Activated CD4-positive, alpha-beta memory T cell treated with anti-CD3 and anti-CD28 coated beads, Interleukin-2, amount 10 ng/mL, durations not matched to agents 7 days and 5 days (primary cell): ENCODE data around the gene DDX39B. TPM values are rescaled to one million over a fixed set of nuclear protein-coding genes. Genes with fewer than 3 reads are reported as not detected.
"Not testable (repeated sequence)": the region's sequence is repeated elsewhere in the genome, so short reads cannot be mapped to it uniquely, and the experiment has no call there.

Experiments used
- CTCF ChIA-PET: fragments of 350-600 bp; sonication (Branson Sonifier 250); formaldehyde crosslinking; loops from one replicate; lab custom pipeline; 2021; ENCODE audit warnings: antibody characterized with exemption, inconsistent platforms; lab: Charles Lee
- POLR2A ChIA-PET: fragments of 350-600 bp; sonication (Branson Sonifier 250); formaldehyde crosslinking; loops from one replicate; lab custom pipeline; 2021; ENCODE audit warnings: antibody characterized with exemption; lab: Charles Lee
- DNase-seq: peaks from one replicate; pipeline ENCODE4 v3.0.0-alpha.2; 2020
- H3K27ac Mint-ChIP-seq: one replicate; pipeline ENCODE4 v1.8.0; 2021; ENCODE audit warnings: mild to moderate bottlenecking, mixed read lengths
- H3K27me3 Mint-ChIP-seq: one replicate; pipeline ENCODE4 v1.8.0; 2021; ENCODE audit warnings: mixed read lengths
- H3K36me3 Mint-ChIP-seq: one replicate; pipeline ENCODE4 v1.8.0; 2021; ENCODE audit warnings: low read depth, mixed read lengths
- H3K4me1 Mint-ChIP-seq: one replicate; pipeline ENCODE4 v1.8.0; 2021; ENCODE audit warnings: mixed read lengths
- H3K4me3 Mint-ChIP-seq: one replicate; pipeline ENCODE4 v1.8.0; 2021; ENCODE audit warnings: mild to moderate bottlenecking, mixed read lengths
- H3K9me3 Mint-ChIP-seq: one replicate; pipeline ENCODE4 v1.8.0; 2021; ENCODE audit warnings: mixed read lengths
- total RNA-seq, 2 experiments: library from RNA; stranded (reverse); gene quantifications; one replicate each; pipeline ENCODE4 v1.2.3, GENCODE V29; 2021

Gene DDX39B
- total RNA-seq, 2 experiments from 2014 or later = 427 to 434 TPM

DNA sequence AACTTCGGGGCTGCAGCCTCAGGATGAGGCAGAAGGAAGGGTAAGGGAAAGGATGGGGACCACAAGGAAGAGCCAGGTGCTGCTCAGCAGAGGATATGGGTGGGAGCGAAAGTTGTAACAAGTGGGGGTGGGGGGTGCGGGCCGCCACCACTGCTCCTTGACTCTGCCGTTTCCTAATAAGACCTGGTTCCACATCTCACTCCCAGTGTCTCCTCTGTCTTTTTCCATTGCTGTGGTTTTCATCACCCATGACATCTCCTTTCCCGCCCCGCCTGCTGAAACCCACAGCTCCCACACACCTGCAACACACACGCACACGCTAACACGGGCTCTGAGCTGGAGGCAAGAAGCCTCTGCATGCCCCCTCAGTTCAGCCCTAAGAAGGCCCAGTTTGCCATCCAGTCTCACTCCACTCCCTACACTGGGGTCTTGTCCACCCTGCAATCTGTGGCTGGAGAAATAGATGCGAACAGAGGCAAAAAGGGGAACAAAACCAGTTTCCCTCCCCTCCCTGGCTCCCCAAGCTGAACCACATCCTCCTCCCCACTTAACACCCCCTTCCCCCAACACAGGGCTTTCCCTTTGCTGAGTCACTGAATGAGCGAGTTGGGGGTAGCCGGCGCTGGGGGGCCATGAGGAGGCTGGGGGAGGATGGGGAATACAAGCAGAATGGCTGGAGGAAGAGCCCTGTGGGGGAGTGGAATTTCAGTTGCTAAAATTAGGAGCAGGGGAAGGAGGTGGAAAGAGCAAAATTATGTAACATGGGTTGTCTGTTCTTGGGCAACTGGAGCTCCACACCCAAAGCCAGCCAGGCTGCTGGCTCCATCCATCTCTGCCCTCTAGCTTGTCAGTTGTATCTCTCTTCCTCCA, 17.1 kb upstream of the DDX39B start:
- peaks cover 53% of the 10 kb centered on the region for H3K36me3 Mint-ChIP-seq
- H3K27ac Mint-ChIP-seq = peak overlapping the region; percentile 61
- ChIA-PET POLR2A (interaction anchor here (0.7 to 34.7 kb wide), 13 partner anchors 8 to 179 kb away, joined by 3 to 1578 read pairs (median 5); partner anchors contain the start of genes ATP6V1G2, BAG6, C6orf47 and DDX39B), CTCF (interaction anchor here (0.6 to 24.6 kb wide), 7 partner anchors 9 to 39 kb away, joined by 3 to 751 read pairs (median 10); partner anchors contain the start of genes LTB, NCR3 and TNF)
- H3K4me3 Mint-ChIP-seq = peak overlapping the region; percentile 66
- peaks cover 22% of the 10 kb centered on the region for H3K27me3 Mint-ChIP-seq
- DNase-seq = peak; percentile 69
- H3K9me3 Mint-ChIP-seq = no peaks in the 10 kb centered on the region
- peaks cover 68% of the 10 kb centered on the region for H3K4me1 Mint-ChIP-seq

DNA sequence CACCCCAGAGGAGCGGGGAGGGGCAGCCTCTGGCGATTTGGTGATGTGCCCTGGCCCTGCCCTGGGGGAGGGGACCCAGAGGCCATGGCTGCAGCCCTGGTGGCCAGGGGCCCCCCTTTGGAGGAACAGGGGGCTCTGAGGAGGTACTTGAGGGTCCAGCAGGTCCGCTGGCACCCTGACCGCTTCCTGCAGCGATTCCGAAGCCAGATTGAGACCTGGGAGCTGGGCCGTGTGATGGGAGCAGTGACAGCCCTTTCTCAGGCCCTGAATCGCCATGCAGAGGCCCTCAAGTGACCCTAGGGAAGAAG, 16.5 kb upstream of the DDX39B start:
- peaks cover 19% of the 10 kb centered on the region for H3K27me3 Mint-ChIP-seq
- no peaks in the 10 kb centered on the region for H3K9me3 Mint-ChIP-seq
- peaks cover 51% of the 10 kb centered on the region for H3K36me3 Mint-ChIP-seq
- ChIA-PET CTCF (interaction anchor here (1.1 to 24.6 kb wide), 5 partner anchors 10 to 40 kb away, joined by 6 to 751 read pairs (median 15); partner anchors contain the start of genes LTB, NCR3 and TNF), POLR2A (interaction anchor here (1.1 to 34.7 kb wide), 7 partner anchors 10 to 177 kb away, joined by 3 to 1578 read pairs (median 13); partner anchors contain the start of genes ATP6V1G2, BAG6, DDX39B and LST1)
- no peak for DNase-seq
- peak overlapping the region; percentile 66 for H3K4me3 Mint-ChIP-seq
- H3K27ac Mint-ChIP-seq = no peak overlapping the region
- H3K4me1 Mint-ChIP-seq = peaks cover 66% of the 10 kb centered on the region

DNA sequence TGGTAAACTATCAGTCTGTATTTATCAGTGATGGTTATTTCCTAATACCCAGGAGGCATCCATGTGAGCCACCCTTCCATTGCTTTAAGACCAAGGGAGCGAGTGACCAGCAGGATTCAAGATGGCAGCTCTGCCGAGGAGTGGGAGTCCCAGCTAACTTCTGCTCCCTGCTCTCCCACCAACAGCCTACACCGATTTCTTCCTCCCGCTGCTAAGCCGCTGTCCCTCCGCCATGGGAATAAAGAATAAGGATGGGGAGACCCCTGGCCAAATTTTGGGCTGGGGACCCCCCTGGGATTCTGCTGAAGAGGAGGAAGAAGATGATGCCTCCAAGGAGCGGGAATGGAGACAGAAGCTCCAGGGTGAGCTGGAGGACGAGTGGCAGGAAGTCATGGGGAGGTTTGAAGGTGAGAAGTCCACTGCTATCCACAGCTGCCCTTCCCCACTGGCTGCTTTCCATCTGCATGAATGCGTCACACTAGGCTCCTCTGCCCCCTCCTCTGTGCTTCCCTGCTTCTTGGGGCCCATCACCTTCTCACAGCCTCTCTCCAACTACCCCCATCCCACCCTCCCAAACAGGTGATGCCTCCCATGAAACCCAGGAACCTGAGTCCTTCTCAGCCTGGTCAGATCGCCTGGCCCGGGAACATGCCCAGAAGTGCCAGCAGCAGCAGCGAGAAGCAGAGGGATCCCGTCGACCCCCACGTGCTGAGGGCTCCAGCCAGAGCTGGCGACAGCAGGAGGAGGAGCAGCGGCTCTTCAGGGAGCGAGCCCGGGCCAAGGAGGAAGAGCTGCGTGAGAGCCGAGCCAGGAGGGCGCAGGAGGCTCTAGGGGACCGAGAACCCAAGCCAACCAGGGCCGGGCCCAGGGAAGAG, 15.9 kb upstream of the DDX39B start:
- ChIA-PET POLR2A (interaction anchor here (1.6 to 34.7 kb wide), 6 partner anchors 9 to 63 kb away, joined by 4 to 1578 read pairs (median 10); partner anchors contain the start of genes ATP6V1G2, DDX39B, LST1 and LTA), CTCF (interaction anchor here (0.7 to 24.6 kb wide), 6 partner anchors 11 to 275 kb away, joined by 3 to 751 read pairs (median 6); partner anchors contain the start of genes ATP6V1G2, NCR3 and TNF)
- Mint-ChIP-seq H3K27me3 (peaks cover 14% of the 10 kb centered on the region), H3K9me3 (no peaks in the 10 kb centered on the region), H3K36me3 (peaks cover 47% of the 10 kb centered on the region), H3K27ac (no peak overlapping the region), H3K4me3 (no peak overlapping the region), H3K4me1 (peaks cover 62% of the 10 kb centered on the region)
- no peak for DNase-seq

DNA sequence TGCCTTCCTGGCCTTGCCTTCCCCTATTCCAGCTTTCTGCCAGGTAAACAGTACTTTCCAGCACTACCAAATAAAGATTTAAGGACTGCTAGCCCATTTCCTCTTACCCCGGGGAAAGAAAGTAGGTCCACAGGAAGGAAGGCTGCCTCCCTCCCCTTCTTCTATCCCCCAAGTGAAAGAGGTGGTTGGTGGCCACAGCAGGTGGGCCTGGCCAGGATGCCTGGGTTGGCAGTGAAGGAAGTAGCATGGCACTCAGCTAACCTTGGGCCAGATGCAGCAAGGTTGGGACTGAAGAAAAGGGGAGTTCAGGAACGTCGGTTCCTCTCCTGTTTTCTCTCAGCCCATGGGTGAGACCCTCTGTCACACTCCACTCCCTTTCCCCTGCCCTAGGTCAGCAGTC, 14.5 kb upstream of the DDX39B start:
- CTCF ChIA-PET = interaction anchor here (0.8 to 24.6 kb wide), 4 partner anchors 19 to 42 kb away, joined by 4 to 751 read pairs (median 6); partner anchors contain the start of genes LTB, NCR3 and TNF
- H3K9me3 Mint-ChIP-seq = no peaks in the 10 kb centered on the region
- no peak for DNase-seq
- POLR2A ChIA-PET = interaction anchor here (2.0 to 34.7 kb wide), 3 partner anchors 15 to 62 kb away, joined by 5 to 1578 read pairs (median 7); partner anchors contain the start of genes DDX39B, LST1, LTA and LTB
- peaks cover 5% of the 10 kb centered on the region for H3K27me3 Mint-ChIP-seq
- peaks cover 44% of the 10 kb centered on the region for H3K36me3 Mint-ChIP-seq
- H3K4me3 Mint-ChIP-seq = no peak overlapping the region
- H3K4me1 Mint-ChIP-seq = peaks cover 60% of the 10 kb centered on the region
- H3K27ac Mint-ChIP-seq = no peak overlapping the region

DNA sequence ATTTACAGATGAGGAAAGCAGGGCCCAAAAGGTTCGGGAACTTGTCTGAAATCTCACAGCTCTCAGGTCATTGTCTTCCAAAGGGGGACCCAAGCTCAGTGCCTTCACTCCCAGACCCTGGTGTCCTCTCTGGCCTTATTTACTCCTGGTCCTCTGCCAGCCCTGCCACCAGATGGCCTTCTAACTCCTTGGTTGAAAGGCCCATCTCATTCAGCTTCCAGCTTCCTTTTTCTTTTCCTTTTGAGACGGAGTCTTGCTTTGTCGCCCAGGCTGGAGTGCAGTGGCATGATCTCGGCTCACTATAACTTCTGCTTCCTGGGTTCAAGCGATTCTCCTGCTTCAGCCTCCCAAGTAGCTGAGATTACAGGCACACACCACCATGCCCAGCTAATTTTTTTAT, 9.6 kb upstream of the DDX39B start:
- peaks cover 53% of the 10 kb centered on the region for H3K4me1 Mint-ChIP-seq
- peak; percentile 77 for DNase-seq
- H3K27ac Mint-ChIP-seq = peak overlapping the region; percentile 47
- not testable (repeated sequence) for H3K4me3 Mint-ChIP-seq, H3K27me3 Mint-ChIP-seq, H3K9me3 Mint-ChIP-seq
- H3K36me3 Mint-ChIP-seq = peaks cover 25% of the 10 kb centered on the region
- ChIA-PET POLR2A (interaction anchor here (0.6 to 9.9 kb wide), 13 partner anchors 8 to 279 kb away, joined by 3 to 267 read pairs (median 4); partner anchors contain the start of genes BAG6, DDX39B, LST1 and LTA), CTCF (interaction anchor here (0.7 to 24.6 kb wide), 18 partner anchors 9 to 275 kb away, joined by 3 to 751 read pairs (median 6); partner anchors contain the start of genes DDX39B, GPANK1, LST1 and LTB)

DNA sequence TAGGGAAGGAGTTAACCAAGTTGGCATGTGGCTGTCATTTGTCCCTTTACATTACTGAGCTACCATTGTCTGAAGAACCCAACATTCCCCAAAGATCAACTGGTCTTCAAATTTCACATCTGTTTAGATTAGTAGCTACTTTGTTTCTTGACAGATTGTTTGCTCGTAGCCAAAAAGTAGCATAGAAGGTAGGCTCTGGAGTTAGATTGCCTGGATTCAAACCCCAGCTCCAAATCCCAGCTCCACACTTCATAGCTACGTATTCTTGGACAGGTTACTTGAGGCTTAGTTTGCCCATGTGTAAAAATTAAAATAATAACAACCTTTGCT, 6.7 kb upstream of the DDX39B start:
- Mint-ChIP-seq H3K36me3 (peaks cover 19% of the 10 kb centered on the region), H3K9me3 (no peaks in the 10 kb centered on the region), H3K27ac (peak overlapping the region; percentile 36), H3K4me3 (peak overlapping the region; percentile 76), H3K27me3 (no peaks in the 10 kb centered on the region), H3K4me1 (peaks cover 54% of the 10 kb centered on the region)
- CTCF ChIA-PET = interaction anchor here (0.7 to 24.6 kb wide), 7 partner anchors 11 to 279 kb away, joined by 3 to 751 read pairs (median 3); partner anchors contain the start of genes HSPA1B, LST1, LTB and NCR3
- POLR2A ChIA-PET = interaction anchor here (0.7 to 9.9 kb wide), 8 partner anchors 11 to 189 kb away, joined by 3 to 267 read pairs (median 9); partner anchors contain the start of genes BAG6, GPANK1, LST1 and LTB
- no peak for DNase-seq

DNA sequence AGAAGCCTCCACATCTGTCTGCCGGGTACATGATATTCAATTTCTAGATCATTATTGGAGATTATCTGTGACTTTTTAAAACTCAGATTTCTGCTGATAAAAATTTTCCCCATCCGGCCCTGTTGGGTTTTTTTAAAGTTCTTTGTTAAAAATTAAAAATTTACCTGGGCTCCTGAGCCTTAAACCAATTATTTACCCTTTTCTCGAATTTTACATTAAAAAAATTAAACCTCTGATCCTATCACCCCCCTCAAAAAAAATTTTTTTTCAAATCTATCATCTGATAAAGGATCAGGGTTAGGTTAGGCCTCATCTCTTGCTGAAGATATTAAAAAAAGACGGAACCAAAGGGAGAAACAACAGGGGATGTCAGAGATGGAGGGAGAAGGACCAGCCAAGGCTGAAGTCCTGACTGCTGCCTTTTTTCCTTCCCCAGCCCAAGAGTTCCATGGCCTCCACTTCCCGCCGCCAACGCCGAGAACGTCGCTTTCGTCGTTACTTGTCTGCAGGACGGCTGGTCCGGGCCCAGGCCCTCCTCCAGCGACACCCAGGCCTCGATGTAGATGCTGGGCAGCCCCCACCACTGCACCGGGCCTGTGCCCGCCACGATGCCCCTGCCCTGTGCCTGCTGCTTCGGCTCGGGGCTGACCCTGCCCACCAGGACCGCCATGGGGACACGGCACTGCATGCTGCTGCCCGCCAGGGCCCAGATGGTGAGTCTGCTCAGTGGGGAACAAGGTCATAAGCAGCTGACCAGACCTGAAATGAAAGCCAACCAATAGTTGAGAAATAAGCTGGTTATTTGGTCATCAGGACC, 6.1 kb upstream of the DDX39B start:
- Mint-ChIP-seq H3K4me3 (peak overlapping the region; percentile 76), H3K27me3 (no peaks in the 10 kb centered on the region), H3K4me1 (peaks cover 59% of the 10 kb centered on the region), H3K9me3 (no peaks in the 10 kb centered on the region), H3K36me3 (peaks cover 19% of the 10 kb centered on the region), H3K27ac (peak overlapping the region; percentile 69)
- CTCF ChIA-PET = interaction anchor here (0.7 to 24.6 kb wide), 8 partner anchors 11 to 280 kb away, joined by 3 to 751 read pairs (median 3); partner anchors contain the start of genes HSPA1B, LST1, LTB and NCR3
- DNase-seq = no peak
- POLR2A ChIA-PET = interaction anchor here (0.7 to 9.9 kb wide), 13 partner anchors 11 to 190 kb away, joined by 3 to 267 read pairs (median 7); partner anchors contain the start of genes BAG6, CLIC1, GPANK1 and LST1

DNA sequence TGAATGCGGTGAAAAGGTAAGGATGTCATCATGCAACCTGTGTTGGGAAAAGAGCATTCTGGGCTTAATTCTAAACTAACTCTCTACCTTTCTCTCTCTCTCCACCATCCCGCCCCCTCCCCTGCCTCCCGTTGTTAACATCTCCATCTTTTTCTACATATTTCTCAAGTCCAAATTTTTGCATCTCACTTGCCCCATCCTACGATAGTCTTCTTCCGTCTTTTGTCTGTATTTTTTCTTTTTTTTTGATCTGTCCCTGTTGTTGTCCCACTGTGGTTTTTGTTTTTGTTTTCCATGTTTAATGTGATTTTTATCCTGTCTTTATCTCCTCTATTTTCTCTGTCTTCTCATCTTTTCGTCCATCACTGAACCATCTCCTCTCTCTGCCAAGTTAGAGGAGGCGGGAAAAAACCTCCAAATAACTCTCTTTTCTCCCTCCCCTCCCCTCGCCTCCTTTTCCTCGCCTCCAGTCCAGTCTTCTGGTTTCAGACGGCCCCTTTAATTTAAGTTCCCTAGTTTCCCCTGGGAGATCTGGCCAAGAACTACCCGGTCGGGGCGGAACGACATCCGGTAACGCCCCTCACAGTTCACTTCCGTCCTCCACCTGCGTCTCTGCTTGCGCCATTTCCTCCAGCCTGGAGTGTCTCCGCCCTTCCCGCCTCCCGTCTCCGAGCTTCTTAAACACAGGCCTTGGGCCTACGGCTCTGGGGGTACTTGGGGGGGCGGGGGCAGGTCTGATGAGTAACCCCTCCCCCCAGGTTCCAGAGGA, 5.3 kb upstream of the DDX39B start, which contains the start of gene NFKBIL1:
NFKBIL1 (plus strand) TSS at position 651 of the 769 bp plus-strand sequence; CDS start at position 738, 87 bp downstream.
- DNase-seq = peak; percentile 93
- H3K36me3 Mint-ChIP-seq = peaks cover 16% of the 10 kb centered on the region
- ChIA-PET CTCF (interaction anchor here (0.9 to 24.6 kb wide), 5 partner anchors 35 to 116 kb away, joined by 3 to 751 read pairs (median 5); partner anchors contain the start of genes LST1, LTB, NCR3 and PRRC2A), POLR2A (interaction anchor here (0.5 to 9.9 kb wide), 13 partner anchors 12 to 191 kb away, joined by 3 to 267 read pairs (median 7); partner anchors contain the start of genes AIF1, BAG6, CLIC1 and GPANK1)
- peak within 1 kb of the TSS; percentile 76 for H3K4me3 Mint-ChIP-seq
- peaks cover 62% of the 10 kb centered on the region for H3K4me1 Mint-ChIP-seq
- no peaks in the 10 kb centered on the region for H3K27me3 Mint-ChIP-seq
- H3K9me3 Mint-ChIP-seq = no peaks in the 10 kb centered on the region
- peak within 1 kb of the TSS; percentile 69 for H3K27ac Mint-ChIP-seq

DNA sequence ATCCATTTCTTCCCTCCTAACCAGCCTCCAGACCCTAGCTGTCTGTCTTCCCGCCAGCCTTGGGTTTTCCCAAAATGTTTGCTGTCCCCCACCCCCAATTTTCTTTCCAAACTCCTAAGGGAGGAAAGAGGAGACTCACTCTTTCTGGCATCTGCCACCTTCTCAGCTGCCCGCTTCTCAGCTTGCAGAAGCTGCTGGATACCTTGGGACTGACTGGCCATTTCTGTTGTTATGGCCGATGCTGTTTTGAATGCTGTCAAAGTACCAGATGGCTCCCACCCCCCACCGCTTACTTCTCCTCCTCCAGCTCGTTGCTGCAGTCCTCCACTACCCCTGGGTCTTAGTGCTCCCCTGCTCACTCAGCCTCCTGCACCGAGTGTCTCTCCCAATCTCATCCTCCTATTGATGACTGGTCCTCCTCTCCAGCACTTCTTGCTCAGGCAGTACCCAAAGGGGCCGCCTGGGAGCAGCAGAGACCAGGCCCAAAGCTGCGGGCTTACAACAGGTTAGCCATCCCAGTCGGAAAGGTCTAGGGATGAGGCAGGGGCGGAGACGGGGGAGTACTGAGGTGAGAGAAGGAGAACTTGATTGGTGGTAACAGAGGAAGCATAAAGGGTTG, 4.6 kb upstream of the DDX39B start, which contains the start of gene ATP6V1G2:
ATP6V1G2 (minus strand) TSS at position 270 of the 619 bp plus-strand sequence; CDS start at position 221, 49 bp downstream.
- CTCF ChIA-PET = interaction anchor here (0.6 to 24.6 kb wide), 6 partner anchors 11 to 74 kb away, joined by 3 to 751 read pairs (median 4); partner anchors contain the start of genes LST1, LTB, NCR3 and PRRC2A

More for the DNA sequence above, 4.6 kb upstream of the DDX39B start, which contains the start of gene ATP6V1G2:
- Mint-ChIP-seq H3K4me3 (peak within 1 kb of the TSS; percentile 76), H3K4me1 (peaks cover 60% of the 10 kb centered on the region), H3K9me3 (no peaks in the 10 kb centered on the region), H3K36me3 (peaks cover 17% of the 10 kb centered on the region), H3K27ac (peak within 1 kb of the TSS; percentile 69), H3K27me3 (no peaks in the 10 kb centered on the region)
- POLR2A ChIA-PET = interaction anchor here (0.7 to 9.9 kb wide), 10 partner anchors 12 to 191 kb away, joined by 3 to 267 read pairs (median 8); partner anchors contain the start of genes BAG6, CLIC1, LST1 and LTB
- DNase-seq = peak; percentile 92
